CD4-positive, alpha-beta T cell treated with Interleukin-2 at 100 ng/mL for 4 hours (primary cell): ENCODE data around the gene SELENOM.
"Not testable (repeated sequence)": the region's sequence is repeated elsewhere in the genome, so short reads cannot be mapped to it uniquely, and the experiment has no call there.

Experiments
- DNase-seq: peaks from one replicate; pipeline ENCODE4 v3.0.0-alpha.2; 2020; ENCODE audit warnings: low spot score

Gene SELENOM

DNA sequence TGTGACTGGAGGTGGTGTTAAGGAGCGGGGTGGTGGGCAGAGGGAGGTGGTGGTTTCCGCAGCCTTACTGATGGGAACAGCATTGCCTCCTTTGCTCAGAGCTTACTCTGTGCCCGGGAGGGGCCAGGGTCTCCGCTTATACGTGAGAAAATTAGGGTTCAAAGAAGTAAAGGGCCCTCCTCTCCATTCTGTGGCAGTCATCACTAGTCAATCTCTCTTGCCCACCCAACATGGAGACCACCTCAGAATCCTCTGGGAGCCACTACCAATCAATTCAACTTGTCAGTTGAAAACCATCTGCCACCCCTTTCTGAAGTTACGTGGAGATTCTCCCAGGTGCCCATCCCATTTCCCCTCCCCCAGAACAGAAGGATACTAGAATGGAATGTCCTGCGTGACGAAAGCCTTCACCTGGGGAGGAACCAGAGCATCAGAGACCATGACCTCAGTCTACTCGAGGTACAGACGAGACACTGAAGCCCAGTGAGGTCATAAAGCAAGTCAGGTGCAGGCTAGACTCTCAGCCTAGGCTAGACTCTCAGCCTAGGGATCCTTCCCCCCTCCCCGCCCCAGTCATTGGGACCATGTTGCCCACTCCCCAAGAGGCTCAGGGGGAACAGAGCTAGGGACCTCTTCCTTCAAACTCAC, 2.0 kb downstream of the SELENOM start:
- DNase-seq: no peak

- no peak for DNase-seq
Measured at GRCh38 chr22:31104869-31105268, 2.5 kb downstream of the SELENOM start.

- no peak for DNase-seq
Measured at GRCh38 chr22:31103899-31104694, 3.3 kb downstream of the SELENOM start.

DNA sequence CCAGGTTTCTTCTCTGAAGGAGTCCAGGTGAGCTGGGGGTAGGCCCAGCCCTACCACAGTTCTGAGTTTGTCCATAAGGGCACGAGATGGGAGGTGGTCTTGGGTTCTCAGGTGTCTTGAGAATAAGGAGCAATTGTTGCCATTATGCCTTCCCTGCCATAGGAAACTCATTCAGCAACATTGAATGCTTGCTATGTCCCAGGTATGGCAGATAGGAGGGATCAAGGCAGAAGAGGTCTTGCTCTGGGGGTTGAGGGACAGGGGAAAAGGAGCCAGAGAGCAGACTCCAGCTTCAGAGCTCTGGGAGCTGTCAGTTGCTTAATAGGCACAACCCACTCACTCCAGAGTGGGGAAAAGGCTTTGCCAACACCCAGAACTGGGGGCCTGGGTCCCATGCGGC, 4.3 kb downstream of the SELENOM start:
- DNase-seq: no peak

- no peak for DNase-seq
Measured at GRCh38 chr22:31102441-31103081, 4.8 kb downstream of the SELENOM start.

DNA sequence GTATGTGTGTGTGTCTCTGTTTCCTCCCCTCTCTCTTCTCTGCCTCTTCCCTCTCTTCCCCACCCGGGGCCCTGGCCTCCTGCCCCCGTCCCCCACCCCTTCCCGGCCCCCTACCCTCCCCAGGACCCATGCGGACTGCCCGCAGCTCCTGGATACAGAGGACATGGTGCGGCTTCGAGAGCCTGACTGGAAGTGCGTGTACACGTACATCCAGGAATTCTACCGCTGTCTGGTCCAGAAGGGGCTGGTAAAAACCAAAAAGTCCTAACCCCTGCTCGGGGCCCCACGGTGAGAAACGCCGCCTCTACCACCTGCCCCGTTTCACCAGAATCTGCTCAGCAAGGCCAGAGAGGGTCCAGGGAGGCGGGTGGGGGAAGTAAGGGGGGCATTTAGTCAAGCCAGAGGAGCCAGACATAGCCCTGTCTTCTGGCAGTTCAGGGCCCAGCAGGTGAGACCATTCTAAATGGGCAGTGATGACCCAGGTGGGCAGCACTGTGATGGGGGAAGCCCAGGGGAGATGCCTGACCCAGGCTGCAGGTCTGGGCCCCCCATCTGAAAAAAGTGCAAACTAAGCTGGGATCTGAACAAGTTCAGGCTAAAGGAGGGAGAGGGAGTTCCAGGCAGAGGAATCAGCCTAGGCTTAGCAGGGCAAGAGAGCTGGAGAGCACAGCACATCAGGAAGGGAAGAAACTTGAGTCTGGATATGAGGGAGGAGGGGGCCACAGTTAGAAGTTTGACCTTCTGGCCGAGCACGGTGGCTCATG, 6.4 kb downstream of the SELENOM start:
- DNase-seq: no peak

DNA sequence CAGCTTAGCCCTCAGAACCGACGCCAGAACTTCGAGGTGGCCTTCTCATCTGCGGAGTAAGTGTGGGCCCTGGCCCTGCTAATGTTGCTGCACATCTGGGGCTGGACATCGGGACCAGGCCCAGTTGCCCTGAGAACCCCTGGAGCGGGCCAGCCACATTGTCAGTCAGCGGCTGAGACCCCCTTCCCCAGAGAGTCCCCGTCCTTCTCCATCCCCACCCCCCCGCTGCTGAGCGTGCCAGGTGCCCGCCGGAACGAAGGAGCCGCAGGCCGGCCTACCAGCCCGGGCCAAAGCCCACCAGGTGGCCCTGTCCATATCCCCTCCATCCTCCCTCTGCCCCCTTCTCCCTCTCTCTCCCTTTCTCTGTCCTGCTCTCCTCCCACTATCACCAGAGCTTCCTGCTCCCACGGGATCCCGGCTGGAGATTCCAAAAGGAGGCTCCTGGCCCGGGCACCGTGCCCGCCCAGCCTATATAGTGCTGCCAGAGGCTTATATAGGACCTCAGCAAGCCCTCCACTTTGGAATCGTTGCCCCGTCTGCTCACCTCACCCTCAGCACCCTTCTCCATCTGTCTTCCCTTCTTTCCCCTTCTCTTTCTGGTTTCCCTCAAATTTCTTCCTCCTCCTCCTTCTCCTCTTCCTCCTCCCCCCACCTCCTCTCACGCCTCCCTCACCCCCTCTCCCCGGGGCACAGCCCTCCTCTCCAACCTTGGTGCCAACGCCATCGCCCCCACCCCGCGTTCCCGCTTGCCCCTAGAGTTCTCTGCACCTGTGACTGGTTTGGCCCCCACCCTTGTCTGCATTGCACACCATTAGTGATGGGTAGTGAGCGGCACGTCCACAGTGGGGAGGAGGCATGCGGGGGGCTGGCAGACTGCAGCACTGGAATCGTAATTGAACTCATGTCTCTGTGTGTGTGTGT, 7.3 kb downstream of the SELENOM start:
- no peak for DNase-seq

GRCh38 chr22:31099386-31099785, 8.0 kb downstream of the SELENOM start:
- DNase-seq: no peak

DNA sequence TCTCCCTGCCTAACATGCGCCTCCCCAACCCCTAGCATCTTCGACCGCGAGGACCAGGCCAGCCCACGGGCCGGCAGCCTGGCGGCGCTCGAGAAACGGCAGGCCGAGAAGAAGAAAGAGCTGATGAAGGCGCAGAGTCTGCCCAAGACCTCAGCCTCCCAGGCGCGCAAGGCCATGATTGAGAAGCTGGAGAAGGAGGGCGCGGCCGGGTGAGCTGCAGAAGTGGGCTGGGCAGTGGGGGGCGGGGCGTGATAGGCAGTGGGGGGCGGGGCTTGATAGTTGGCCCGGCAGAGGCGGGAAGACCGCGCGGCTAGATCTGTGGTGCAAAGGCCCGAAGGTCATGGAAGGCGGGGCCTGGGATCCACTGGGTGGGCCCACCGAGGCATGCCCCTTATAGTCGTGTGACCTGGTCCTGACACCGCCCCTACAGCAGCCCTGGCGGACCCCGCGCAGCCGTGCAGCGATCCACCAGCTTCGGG, 8.7 kb downstream of the SELENOM start:
- DNase-seq: no peak

DNA sequence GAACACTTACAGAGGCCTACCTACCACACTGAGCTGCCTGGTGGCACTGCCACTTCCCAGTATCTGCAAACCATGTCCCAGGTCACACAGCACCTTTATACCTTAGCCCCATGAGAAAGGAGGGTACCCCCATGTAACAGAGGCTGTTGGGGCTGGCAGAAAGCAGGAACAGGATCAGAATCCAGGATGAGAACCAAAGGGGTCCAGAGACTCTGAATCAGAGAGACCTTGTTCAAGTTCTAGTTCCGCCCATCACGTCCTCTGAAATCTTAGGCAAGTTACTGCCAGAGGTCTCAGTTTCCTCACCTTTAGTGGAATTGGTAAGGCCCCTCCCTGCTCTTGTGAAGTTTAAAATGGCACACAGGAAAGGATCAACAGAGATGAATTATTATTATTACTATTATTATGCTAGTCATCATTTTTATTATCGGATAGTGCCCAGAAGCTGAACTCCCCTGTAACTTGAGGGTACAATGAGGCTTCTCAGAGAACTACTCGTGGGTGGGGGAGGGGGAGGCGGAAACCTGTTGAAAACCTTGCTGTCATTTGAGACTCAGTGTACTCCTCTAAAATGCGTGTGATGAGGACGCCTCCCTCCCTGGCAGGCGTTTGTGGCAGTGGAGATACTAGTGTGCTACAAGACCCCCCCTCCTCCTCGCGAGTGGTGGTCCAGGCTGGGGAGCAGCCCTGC, 9.3 kb downstream of the SELENOM start:
- no peak for DNase-seq

DNA sequence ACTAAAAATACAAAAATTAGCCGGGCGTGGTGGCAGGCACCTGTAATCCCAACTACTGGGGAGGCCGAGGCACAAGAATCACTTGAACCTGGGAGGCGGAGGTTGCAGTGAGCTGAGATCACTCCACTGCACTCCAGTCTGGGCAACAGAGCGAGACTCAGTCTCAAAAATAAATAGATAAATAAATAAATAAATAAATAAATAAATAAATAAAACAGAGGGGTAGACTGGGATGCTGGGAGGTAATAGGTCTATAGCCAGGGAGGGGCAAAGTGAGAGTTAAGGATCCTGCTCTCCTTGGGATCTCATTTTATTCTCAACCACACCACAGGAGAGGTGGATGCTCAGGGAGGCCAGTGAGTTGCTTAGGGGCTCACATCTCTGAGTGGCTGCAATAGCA, 9.8 kb downstream of the SELENOM start:
- DNase-seq: not testable (repeated sequence)

GRCh38 chr22:31096657-31097279, 10.6 kb downstream of the SELENOM start:
- DNase-seq: no peak

GRCh38 chr22:31095637-31096249, 11.6 kb downstream of the SELENOM start:
- no peak for DNase-seq

DNA sequence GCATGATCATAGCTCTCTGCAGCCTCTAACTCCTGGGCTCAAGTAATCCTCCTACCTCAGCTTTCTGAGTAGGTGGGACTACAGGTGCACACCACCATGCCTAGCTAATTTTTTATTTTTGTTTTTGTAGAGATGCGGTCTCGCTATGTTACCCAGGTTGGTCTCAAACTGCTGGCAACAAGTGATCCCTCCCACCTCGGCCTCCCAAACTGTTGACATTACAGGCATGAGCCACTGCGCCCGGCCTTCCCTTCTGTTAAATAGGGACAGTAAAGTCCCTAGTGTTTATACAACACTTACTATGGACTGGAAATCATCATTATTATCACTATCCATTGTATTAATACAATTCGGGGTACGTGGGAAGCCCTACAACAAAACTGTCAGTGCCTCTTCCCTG, 12.6 kb downstream of the SELENOM start:
- no peak for DNase-seq

DNA sequence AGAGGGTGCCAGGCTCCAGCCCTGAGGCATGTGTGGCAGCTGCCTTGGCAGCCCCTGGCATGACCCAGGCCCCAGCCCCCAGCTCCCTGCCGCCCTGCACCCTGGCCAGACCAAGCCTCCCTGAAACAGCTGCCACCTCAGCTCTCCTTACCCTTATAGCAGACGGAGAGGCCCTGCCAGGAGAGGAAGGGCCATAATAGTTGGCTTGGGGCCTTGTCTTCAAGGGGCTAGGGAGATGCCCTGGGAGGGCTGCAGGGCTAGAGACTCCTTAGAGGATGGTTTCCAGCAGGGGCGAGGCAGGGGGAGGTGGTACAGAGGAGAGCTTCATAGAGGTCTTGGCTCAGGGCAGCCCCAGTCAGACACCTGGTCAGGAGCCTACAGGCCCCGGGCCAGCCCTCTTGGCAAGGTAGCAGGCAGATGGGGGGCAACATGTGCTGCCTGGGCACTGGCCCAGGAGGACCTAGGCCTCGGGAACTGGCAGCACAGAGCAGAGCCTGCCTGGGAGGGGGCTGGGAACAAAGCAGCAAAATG, 13.3 kb downstream of the SELENOM start:
- DNase-seq: no peak

GRCh38 chr22:31093086-31093850, 14.1 kb downstream of the SELENOM start:
- DNase-seq: no peak

DNA sequence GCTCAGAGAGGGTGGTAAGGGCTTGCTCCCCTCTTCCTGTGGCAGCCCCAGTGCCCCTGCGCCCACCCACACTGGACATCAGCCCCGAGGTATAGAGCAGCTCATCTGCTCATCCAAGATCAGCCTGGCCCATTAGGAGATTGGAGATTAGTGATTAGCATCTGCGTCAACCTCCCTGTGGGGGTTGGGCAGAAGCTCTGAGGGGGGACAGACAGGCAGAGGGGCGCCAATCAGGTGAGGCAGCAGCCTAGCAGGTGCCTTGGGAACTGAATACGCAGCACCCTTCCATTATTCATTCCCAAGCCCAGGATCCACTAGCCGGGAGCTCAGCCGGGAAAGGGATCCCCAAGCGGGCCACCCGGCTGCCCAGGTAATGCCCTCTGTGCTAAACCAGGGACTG, 15.2 kb downstream of the SELENOM start:
- no peak for DNase-seq

- no peak for DNase-seq
Measured at GRCh38 chr22:31091106-31091975, 16.0 kb downstream of the SELENOM start.
